SK-N-MC (cell line): ENCODE data around the gene PLEKHH3.

Experiments used
- EZH2 ChIP-seq: fragments of 200-600 bp; sonication (generic); IDR thresholded peaks from one replicate; pipeline ENCODE4 v1.6.1; 2017; ENCODE audit warnings: antibody characterized with exemption
- FOXP2 ChIP-seq: optimal IDR thresholded peaks from 2 replicates; pipeline ENCODE3; 2011; ENCODE audit warnings: mild to moderate bottlenecking, moderate library complexity; ENCODE audit not compliant: insufficient read depth; ENCODE audit errors: extremely low read length, control extremely low read depth
- POLR2AphosphoS5 ChIP-seq: IDR thresholded peaks from 2 replicates; pipeline ENCODE4 v1.6.1; 2012; ENCODE audit warnings: mild to moderate bottlenecking, low read depth, low read length, borderline replicate concordance

DNA sequence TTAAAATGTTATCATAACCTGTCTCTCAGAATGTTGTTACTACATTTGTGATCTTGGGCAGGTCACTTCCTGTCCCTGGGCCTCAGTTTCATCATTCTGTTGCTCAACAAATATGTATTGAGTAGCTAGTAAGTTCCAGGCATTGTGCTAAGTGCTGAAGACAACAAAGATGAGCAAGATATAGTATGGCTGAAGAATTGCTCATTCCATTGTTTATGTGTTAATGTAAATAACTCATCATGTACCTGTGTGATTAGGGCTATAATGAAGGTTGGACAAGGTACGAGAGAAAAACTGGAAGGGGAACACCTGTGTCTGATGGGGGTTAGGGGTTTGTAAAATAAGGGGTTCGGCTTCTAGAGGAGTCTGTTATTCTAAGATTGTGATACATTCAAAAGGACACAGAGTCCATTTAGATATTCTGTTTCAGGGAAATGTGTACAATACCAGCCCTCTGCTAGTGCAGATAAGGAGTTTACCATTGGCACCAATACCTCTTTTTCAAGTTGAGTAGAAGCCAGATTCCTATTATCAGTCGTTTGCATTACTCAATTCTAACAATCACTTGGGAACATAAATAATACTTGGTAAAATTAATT, 47.3 kb downstream of the PLEKHH3 start:
- TF ChIP-seq POLR2AphosphoS5 (no peak), EZH2 (no peak), FOXP2 (no peak)
